ENCODE measurements around the gene PRKG1.

GRCh38 chr10:51658000-51658399 lies 583.7 kb downstream of the PRKG1 start:
- TF ChIP-seq CTCF (IDR thresholded peaks at IDR 0.05) (no peak), POLR2A (IDR thresholded peaks at IDR 0.05; ENCODE audit: low read depth) (no peak)

Measured in esophagus muscularis mucosa (tissue), 3 donors.